ENCODE results near the gene ACTL9.
"Not testable (repeated sequence)": the region's sequence is repeated elsewhere in the genome, so short reads cannot be mapped to it uniquely, and the experiment has no call there.

GRCh38 chr19:8739291-8740065, 40.9 kb upstream of the ACTL9 start:
- TF ChIP-seq POLR2AphosphoS5 (IDR thresholded peaks at IDR 0.05; ENCODE audit: borderline replicate concordance, low read depth, low read length); EZH2 (IDR thresholded peaks at IDR 0.05): not testable (repeated sequence)

Measured in SK-N-MC (cell line).